22Rv1 (cell line): ENCODE data around the gene DCC.

Source experiments
- H3K27ac ChIP-seq: fragments of 450-650 bp; 2 replicates; pipeline ENCODE4 v1.5.1; 2017
- ZFX ChIP-seq: fragments of 450-650 bp; IDR thresholded peaks from 2 replicates; pipeline ENCODE4 v1.6.1; 2017; ENCODE audit warnings: antibody characterized with exemption, borderline replicate concordance
- TF ChIP-seq, protein P1 (sequence below): fragments of 450-650 bp; IDR thresholded peaks from 2 replicates; pipeline ENCODE4 v1.5.1; 2017; ENCODE audit warnings: mild to moderate bottlenecking

DCC gene

DNA sequence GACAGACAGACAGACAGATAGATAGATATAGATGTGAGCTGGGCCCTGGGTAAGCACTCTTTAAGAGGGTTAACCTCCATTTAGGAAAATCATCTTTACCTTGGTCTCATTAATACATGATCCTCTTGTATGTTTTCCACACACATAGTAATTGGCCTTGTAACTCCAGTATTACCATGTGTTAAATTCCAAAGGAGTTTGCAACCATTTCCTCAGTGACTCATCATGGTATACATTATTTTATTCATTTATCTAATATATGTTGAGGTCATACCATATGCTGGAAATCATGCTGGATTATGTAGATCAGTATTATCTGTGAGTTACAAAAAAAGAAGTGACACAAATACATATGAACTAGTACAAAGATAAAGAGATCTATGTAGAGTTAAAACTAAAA lies 504.3 kb downstream of the DCC start:
- no peak for TF ChIP-seq ZFX
- TF ChIP-seq, protein P1, sequence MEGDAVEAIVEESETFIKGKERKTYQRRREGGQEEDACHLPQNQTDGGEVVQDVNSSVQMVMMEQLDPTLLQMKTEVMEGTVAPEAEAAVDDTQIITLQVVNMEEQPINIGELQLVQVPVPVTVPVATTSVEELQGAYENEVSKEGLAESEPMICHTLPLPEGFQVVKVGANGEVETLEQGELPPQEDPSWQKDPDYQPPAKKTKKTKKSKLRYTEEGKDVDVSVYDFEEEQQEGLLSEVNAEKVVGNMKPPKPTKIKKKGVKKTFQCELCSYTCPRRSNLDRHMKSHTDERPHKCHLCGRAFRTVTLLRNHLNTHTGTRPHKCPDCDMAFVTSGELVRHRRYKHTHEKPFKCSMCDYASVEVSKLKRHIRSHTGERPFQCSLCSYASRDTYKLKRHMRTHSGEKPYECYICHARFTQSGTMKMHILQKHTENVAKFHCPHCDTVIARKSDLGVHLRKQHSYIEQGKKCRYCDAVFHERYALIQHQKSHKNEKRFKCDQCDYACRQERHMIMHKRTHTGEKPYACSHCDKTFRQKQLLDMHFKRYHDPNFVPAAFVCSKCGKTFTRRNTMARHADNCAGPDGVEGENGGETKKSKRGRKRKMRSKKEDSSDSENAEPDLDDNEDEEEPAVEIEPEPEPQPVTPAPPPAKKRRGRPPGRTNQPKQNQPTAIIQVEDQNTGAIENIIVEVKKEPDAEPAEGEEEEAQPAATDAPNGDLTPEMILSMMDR: no peak
- no peak overlapping the region for H3K27ac ChIP-seq

- TF ChIP-seq, protein P1: no peak
- no peak for TF ChIP-seq ZFX
- H3K27ac ChIP-seq: no peak overlapping the region
These were observed 505.0 kb downstream of the DCC start for GRCh38 chr18:52845036-52845435.

DNA sequence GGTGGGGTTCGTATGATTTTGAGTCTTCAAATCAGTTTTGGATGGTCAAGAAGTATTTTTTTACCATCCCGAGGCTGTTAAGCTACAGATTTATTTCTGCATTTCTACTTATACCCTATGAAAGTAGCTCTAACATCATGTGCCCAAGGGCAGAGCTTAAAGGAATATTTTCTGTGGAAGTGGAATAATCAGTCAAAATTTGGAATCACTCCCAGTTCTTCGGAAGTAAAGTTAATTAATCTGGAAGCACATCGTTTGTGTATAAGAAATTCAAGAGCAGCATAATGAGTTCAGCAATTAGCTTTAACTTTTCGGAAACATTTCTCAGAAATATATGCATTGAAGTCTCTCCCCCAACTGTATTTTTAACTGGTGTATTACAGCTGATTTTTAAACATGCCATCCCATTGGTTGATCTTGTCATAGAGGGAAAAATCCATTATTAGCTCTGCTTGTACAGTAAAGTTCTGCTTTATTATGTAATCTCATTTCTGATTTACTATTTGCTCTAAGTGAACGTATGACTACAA lies 510.1 kb downstream of the DCC start:
- H3K27ac ChIP-seq: no peak overlapping the region
- TF ChIP-seq ZFX: no peak
- TF ChIP-seq, protein P1: no peak

DNA sequence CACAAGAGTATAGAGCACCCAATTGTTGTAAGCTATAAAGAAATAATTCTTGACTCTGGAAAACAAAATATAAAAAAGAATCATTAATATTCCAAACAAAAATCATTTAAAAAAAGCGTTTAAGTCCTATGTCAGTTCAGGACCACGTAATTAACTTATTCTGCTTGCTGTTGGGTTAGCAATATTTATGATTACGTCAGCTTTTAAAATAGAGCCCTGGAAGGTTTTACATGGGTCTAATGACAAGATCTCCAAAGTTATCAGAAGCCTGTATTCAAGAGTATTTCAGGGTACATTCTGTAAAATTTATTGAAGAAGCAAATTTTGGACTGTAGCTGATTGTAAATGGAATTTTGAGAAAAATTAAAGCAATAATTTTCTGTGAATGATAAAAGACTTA lies 521.6 kb downstream of the DCC start:
- no peak overlapping the region for H3K27ac ChIP-seq
- TF ChIP-seq, protein P1: no peak
- no peak for TF ChIP-seq ZFX

DNA sequence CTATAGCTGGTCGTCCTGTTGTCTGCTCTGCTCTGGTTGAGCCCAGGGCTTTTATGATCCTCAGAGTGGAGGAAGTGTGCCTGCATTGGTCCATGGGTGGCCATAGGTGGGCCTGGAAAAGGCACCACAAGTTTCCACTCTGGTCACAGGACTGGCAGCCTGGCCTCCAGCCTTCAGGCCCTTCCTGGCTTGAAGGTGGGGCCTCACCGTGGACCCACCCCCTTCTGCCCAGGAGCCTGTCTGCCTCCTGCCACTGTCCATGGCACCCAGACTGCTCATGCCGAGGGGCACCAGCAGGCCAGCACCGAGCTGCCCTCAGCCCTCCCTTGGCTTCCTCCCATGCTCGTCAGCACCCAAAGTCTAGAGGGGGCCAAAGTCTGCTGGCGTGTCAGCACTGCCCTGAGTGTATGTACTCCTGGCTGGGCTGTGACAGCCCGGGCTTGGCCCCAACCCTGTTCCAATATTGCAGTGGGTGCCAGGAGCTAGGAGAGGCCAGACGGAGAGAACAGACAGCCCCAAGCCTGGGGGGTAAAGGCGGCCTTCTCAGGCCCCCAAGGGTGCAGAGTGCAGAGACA lies 529.4 kb downstream of the DCC start:
- no peak overlapping the region for H3K27ac ChIP-seq
- no peak for TF ChIP-seq ZFX
- TF ChIP-seq, protein P1: no peak

DNA sequence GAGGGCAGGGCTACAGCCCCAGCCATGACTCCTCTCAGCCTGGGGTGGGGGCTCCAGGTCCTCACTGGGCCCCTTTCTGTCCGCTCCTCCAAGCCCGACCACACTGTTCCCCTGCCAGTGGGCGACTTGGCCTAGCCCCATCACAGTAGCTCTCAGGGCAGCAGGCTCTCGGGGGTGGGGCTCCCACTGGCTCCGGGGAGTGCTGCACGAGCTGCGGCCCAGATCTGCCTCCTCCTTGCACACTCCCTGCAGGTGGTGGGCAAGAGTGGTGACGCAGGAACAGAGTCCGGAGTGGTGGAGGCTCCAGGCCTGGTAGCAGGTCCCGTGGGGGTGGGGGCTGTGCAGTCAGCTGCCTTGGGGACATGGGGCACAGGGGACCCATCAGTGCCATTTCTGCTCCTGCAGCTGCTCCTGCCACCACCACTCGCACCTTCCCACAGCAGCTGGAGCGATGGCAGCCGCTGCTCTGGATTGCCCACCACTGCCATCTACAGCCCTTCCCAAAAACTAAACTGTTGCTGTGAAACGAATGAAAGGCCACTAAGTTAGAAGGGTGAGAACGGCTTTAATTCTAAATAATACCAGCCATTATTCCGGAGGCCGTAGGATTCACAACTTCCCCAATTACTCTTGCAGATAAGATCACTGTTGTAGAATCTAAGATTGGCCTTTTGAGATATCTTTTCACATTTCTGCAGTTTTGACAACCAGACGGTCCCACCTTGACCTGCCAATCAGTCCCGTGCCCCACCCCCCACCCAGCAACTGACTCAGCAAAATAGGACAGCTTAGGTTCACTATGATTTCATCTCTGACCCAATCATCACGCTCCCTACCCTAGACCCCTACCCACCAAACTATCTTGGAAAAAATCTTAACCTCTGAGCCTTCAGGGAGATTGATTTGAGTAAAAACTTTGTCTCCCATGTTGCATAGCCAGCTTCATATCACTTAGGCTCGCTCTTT lies 530.2 kb downstream of the DCC start:
- TF ChIP-seq, protein P1: peak; percentile 43
- no peak for TF ChIP-seq ZFX
- H3K27ac ChIP-seq: no peak overlapping the region

- no peak overlapping the region for H3K27ac ChIP-seq
- TF ChIP-seq ZFX: no peak
- TF ChIP-seq, protein P1: no peak
These were observed 534.8 kb downstream of the DCC start for GRCh38 chr18:52874774-52875173.
